RPMI7951 (cell line): ENCODE measurements around the gene MCTP2. TPM values are rescaled to one million over a fixed set of nuclear protein-coding genes. Genes with fewer than 3 reads are reported as not detected.

Experiments
- DNase-seq: peaks from one replicate; pipeline ENCODE4 v3.0.0-alpha.2; 2012; ENCODE audit warnings: low read depth
- total RNA-seq: library from RNA; depleted of rRNA; stranded (reverse); fragments of >200 nt; shearing (Covaris generic); gene quantifications from 2 replicates; pipeline ENCODE4 v1.2.3, GENCODE V29; 2014

Gene MCTP2
- total RNA-seq, 1 experiment from 2014 or later: 39.5 TPM

GRCh38 chr15:94387849-94388441 is 156.6 kb downstream of the MCTP2 start:
- DNase-seq: peak; percentile 58

GRCh38 chr15:94395640-94396039 is 164.3 kb downstream of the MCTP2 start:
- DNase-seq: peak; percentile 52

DNA sequence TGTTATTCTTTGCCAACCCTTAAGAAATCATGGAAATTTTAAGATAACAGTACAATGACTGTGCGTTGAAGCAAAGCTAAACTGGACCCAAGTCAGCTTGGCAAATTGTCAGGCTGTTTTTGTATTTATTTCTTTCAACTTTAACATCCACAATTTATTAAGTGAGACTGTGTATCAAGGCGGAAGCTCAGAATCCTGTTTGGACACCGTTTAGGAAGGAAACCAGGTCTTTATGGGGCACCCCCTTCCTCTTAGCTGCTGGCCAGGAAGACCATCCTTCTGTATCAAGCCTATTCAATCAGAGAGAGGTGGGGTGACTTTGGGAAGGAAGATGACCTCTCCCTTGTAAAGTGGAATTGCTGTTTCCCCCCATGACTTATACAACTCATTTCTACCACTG is 166.0 kb downstream of the MCTP2 start:
- DNase-seq: no peak

DNA sequence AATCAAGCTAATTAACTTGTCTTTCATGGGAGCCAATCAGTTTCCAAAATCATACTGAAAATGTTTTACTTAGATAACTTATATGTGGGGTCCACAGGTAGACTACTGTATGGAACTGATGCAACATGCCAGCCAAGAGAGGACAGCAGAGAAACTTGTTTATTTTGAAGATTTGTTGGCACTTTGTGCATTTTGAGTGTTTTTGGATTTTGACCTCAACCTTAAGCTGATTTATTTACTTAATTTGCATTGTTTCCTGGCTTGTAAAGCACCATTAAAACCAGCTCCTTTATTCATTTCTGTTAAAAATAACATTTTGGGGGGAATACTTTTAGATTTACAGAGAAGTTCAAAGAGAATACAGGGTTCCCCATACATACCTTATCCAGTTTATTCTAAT is 166.6 kb downstream of the MCTP2 start:
- DNase-seq: no peak

DNA sequence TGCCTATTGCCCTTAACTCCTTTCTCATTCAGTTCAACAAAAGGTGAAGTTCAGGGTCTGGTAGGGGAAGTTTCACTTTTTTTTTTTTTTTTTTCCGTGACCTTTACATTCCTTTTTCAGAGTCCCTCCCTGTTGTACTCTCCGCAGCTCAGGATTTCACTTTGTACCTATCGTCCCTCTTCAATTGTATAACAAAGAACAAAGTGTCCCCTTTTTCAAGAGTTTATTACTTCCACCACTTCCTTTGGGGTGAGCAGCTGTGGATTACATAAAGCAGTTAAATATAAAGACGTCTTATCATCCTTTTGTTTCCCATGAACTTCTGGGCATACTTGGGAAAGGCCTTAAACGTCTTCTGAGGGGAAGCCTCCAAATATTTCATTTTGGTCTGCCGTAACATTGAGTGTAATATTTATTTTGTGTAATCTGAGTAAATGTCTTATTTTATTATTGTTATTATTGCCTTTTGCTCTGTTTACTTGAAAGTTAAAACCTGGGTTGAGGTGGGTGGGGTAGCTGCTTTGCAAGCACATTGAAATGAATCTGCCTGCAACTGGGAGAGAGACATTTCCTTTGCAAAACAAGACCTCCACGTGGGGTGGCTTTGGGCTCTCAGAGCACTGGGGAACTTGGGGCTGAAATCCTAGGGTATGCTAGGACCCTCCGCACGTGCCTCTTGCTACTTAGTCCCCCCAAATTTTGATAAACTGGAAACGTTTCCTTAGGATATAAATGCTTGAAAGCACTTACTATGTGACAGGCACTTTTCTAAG is 169.4 kb downstream of the MCTP2 start:
- no peak for DNase-seq

GRCh38 chr15:94403331-94403730 is 172.0 kb downstream of the MCTP2 start:
- DNase-seq: peak; percentile 60

GRCh38 chr15:94404733-94405283 is 173.4 kb downstream of the MCTP2 start:
- DNase-seq: no peak

DNA sequence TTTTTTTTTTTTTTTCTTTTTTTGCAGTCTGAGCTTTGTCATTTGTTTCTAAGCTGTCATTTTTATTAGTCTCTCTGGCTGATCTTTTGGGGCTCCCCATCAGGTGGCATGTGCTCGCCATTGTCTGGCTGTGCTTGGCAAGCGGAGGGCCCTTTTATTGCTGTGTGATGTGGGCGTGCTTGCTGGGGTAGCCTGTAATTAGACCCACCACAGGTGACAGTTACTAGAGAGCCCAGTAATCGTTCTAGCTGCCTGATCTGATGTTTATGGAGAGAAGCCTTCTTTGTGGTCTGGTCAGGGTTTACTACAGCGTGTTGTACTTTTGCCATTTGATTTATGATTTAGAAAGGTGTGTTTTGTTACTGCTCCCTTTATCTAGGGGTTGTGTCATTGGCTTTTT is 179.9 kb downstream of the MCTP2 start:
- DNase-seq: no peak

DNA sequence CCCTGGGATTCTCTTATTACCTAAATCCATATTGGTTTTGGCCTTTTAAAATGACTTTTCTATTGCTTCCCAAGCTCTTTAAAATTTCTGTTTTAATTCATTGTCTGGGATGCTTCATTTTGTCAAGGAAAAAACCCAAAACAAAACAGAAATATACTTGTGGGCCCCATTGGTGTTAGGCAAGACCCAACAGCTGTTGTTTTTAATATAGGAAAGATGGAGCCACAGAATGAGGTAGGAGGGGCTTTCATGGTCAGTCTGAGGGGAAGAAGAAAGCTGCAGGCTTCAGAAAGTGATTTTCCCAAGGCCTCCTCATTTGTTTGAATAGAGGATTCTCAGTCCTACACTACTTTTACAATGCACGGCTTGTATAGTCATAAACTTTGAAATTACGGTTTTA is 180.5 kb downstream of the MCTP2 start:
- no peak for DNase-seq

- peak; percentile 34 for DNase-seq
Observed at GRCh38 chr15:94412979-94413746, 181.8 kb downstream of the MCTP2 start.

DNA sequence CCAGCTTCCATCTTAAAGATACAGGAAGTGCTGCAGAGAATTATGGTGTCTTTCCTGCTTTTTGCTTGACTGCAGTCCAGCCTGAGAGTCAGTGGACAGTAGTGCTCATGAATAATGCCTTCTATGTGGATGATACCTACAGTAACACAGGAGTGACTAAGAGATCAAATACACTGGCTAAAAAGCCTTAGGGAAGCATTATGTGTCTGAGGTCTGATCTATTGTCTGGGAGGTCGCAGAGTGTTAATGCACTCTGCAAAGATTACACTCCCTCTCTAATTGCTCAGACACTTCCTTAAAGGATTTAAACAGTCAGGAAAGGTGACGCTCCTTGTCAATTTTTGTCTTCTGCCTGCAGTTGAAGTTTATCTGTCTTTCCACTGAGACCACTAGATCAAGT is 183.6 kb downstream of the MCTP2 start:
- DNase-seq: no peak

- no peak for DNase-seq
Observed at GRCh38 chr15:94416267-94416666, 184.9 kb downstream of the MCTP2 start.

DNA sequence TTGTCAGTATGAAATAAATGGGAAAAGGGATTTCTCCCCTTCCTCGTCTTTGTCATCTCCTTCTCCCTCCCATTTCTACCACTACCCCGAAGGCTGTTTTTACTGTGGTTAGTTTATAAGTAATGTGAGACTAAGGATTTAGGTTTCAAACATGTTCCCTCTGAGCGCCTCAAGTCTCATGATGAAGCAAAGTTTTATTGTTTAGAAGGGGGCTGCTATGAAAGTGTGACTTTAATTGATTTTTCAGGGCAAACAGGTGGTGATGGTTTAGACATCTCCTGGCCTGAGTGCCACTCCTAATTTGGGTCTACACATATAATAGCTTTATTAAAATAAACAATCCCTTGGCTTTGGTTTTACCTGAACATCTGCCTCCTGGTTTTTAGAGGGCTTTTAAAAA is 185.5 kb downstream of the MCTP2 start:
- no peak for DNase-seq

DNA sequence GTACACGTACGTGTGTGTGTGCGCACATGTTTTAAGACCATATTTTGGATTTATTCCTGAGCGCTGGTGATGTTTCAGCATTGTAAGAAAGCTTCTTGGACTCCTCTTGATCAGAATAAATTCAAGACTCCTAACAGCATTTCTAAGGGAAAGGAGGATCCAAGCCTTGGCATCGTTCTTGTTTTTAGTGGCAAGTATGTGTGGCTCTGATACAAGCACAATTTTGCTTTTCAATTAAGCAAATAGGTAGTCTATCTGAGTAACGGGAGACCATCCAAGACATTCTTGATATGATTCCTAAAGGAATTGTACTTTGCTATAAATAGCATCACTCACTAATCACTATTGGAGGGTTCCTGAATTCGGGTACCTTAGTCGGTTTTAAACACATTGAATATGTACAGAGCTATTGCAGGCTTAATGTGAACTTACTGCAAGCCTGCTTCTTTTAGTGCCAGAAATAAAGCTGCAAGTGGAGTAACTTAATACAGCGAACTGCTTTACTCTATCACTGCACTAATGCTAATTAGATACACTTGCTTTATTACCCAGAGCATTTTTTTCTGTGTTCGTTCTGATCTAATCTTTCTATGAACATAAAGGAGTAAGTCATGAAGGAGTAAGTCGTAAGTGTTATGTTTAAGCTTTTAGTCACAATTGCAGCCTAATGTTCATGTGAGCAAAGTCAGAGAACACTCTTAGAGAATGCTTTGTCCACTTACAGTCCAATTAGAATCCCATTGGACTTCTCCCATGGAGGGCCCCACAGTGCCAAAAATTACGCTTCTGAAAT is 186.3 kb downstream of the MCTP2 start:
- DNase-seq: no peak

DNA sequence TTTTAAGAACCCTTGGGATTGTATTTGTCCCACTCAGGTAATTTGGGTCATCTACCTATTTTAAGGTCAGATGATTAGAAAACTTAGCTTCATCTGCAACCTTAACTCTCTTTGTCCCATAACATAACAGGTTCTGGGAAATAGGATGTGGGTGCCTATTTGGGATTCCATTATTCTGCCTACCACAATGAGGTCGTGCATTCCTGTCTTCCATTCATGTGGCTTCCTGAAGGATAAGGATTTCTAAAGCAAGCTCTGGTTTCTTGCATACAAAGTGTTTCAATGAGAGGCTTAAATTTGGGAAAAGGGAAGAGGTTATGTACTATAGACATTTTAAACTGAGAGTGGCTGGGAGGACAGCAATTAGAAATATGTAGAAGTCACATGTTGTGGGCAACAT is 190.3 kb downstream of the MCTP2 start:
- no peak for DNase-seq

DNA sequence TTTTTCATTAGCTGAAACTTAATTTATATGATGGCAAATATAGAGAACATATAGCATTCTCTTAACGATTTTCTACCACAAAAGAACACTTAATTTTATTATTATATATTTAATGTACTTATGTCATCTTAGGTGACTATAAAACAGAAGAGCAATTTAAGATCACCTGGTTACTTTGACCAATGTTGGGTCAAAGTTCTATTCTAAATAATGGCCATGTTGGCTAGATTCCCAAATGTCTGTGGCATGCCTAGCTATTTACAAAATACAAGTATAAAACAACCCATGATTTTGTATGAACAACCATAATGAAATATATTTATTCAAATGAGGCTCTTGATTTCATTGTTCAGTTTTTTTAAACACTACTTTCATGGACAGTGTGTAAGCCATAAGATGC is 200.9 kb downstream of the MCTP2 start:
- DNase-seq: no peak

DNA sequence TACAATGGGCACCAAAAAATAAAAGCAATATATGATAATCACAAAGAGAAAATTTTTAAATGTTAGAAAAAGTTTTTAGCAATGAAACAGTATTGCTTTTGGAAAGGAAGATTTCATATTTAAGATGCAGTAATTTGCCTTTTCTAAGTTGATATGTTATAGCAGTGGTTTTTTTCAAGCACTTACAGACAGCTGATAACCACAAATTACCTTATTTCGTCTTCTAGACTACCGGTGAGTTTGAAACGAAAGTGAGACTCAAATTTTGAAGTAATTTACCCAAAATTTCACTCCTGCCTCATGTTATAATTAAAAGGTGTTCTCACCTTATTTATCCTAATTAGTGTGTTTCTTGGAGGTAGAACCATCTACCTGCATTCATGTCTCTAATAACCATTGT is 207.8 kb downstream of the MCTP2 start:
- DNase-seq: no peak

- no peak for DNase-seq
Observed at GRCh38 chr15:94441760-94442159, 210.4 kb downstream of the MCTP2 start.

DNA sequence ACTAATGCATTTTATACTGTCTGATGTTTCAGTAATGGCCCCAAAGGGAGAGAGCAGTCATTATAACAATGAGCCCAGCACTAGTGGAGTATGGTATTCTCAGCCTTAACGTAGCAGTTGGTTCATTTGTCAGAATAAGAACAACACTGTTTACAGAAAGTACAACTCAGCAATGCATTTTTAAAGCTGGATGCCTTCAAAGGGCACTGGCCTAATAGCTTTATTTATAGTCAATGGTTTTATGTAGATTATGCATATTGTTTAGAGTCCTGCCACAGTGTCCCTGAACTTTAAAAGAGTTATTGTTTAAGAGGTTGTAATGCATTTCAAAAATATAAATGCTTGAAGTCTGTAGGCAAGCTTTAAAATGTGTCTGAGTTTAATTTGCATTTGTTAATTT is 211.1 kb downstream of the MCTP2 start:
- no peak for DNase-seq

DNA sequence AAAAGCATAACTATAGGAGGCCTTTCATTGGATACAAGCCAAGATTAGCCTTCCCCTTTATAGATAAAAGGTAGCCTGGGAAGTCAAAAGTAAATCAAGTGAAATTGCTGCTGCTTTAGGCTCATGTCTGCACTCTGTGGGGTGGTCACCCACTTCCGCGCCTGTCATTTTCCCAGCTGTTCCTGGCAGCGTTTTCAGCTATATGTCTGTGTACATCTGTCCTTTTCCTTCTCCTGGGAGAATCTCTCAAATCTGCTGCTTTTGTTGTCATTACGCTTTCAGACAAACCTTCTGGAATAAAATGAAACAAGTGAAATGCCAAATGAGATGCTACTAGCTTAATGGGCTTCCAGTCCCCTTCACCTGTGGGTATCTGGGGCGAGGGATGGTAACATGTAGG is 211.8 kb downstream of the MCTP2 start:
- no peak for DNase-seq

GRCh38 chr15:94445566-94446160 is 214.3 kb downstream of the MCTP2 start:
- no peak for DNase-seq
